Tibial nerve (tissue), 4 donors: Measurements from ENCODE around the gene GDF9.

ENCODE experiments used
- CTCF ChIP-seq, 5 experiments: fragments of 200-600 bp in 3 of 5; fragments of 450-650 bp in 2 of 5; sonication (generic) in 3 of 5; IDR thresholded peaks; one replicate each; pipeline ENCODE4 v1.5.1; 2016 to 2019; ENCODE audit warnings: antibody characterized with exemption in 5 of 5, mild to moderate bottlenecking in 3 of 5, moderate library complexity in 2 of 5
- EP300 ChIP-seq, 2 donors: sonication (generic); formaldehyde crosslinking; IDR thresholded peaks; one replicate each; pipeline ENCODE4 v1.6.1; 2017; ENCODE audit warnings: antibody characterized with exemption in 2 of 2, mild to moderate bottlenecking in 1 of 2
- POLR2A ChIP-seq, 2 donors: fragments of 450-650 bp; IDR thresholded peaks; one replicate each; pipeline ENCODE4 v1.6.1; 2017; ENCODE audit warnings: antibody characterized with exemption in 2 of 2, mild to moderate bottlenecking in 2 of 2, moderate library complexity in 2 of 2

- TF ChIP-seq POLR2A (IDR thresholded peaks at IDR 0.05) (no peak), CTCF (IDR thresholded peaks at IDR 0.05) (no peak), EP300 (IDR thresholded peaks at IDR 0.05) (no peak)
Measured at GRCh38 chr5:132905938-132906337, 39.7 kb upstream of the GDF9 start.
